Heart left ventricle (tissue), 16 donors: Measurements from ENCODE around the gene PBX1. TPM values are rescaled to one million over a fixed set of nuclear protein-coding genes. Genes with fewer than 3 reads are reported as not detected.

Source experiments
- ATAC-seq, 4 donors: fragments of 200-7000 bp; cut with Tn5 transposase; one replicate each; pipeline ENCODE4 v1.9.1; 2020 to 2022; ENCODE audit warnings: moderate library complexity in 4 of 4, mild to moderate bottlenecking in 3 of 4, moderate number of reproducible peaks in 1 of 4
- DNase-seq, 5 donors: peaks; one replicate each; pipeline ENCODE4 v3.0.0-alpha.2; 2020
- H3K27ac ChIP-seq, 12 donors: fragments of 200-600 bp; sonication (generic) in 4 of 12; one replicate each; pipeline versions ENCODE4 v1.5.0 to v1.8.0; 2016 to 2022; ENCODE audit warnings: mild to moderate bottlenecking in 2 of 12
- H3K27me3 ChIP-seq, 9 donors: fragments of 200-600 bp; sonication (generic) in 2 of 9; one replicate each; pipeline versions ENCODE4 v1.5.1 to v1.8.0; 2016 to 2022; ENCODE audit warnings: mild to moderate bottlenecking in 3 of 9
- H3K36me3 ChIP-seq, 9 donors: fragments of 200-600 bp; sonication (generic) in 2 of 9; one replicate each; pipeline versions ENCODE4 v1.5.0 to v1.8.0; 2018 to 2022; ENCODE audit warnings: mild to moderate bottlenecking in 2 of 9
- H3K4me1 ChIP-seq, 12 donors: fragments of 200-600 bp; sonication (generic) in 4 of 12; one replicate each; pipeline versions ENCODE4 v1.5.0 to v1.8.0; 2016 to 2022; ENCODE audit warnings: mild to moderate bottlenecking in 3 of 12
- H3K4me3 ChIP-seq, 12 donors: fragments of 200-600 bp; sonication (generic) in 4 of 12; one replicate each; pipeline versions ENCODE4 v1.5.0 to v1.8.0; 2017 to 2022; ENCODE audit warnings: mild to moderate bottlenecking in 9 of 12, moderate library complexity in 4 of 12
- H3K9me3 ChIP-seq, 12 donors: fragments of 200-600 bp; sonication (generic) in 4 of 12; one replicate each; pipeline versions ENCODE4 v1.5.0 to v1.8.0; 2016 to 2022; ENCODE audit warnings: mild to moderate bottlenecking in 1 of 12
- CTCF ChIP-seq, 12 donors: fragments of 200-600 bp; sonication (generic) in 4 of 12; IDR thresholded peaks; one replicate each; pipeline versions ENCODE4 v1.5.0 to v1.8.0; 2018 to 2022; ENCODE audit warnings: antibody characterized with exemption in 12 of 12, mild to moderate bottlenecking in 5 of 12
- POLR2A ChIP-seq, 2 donors: fragments of 450-650 bp; IDR thresholded peaks; one replicate each; pipeline ENCODE4 v1.6.1; 2017; ENCODE audit warnings: antibody characterized with exemption in 2 of 2, mild to moderate bottlenecking in 2 of 2, moderate library complexity in 2 of 2
- WGBS, 4 donors: extraction: QIAGEN DNeasy Blood & Tissue Kit in 2 of 4; methylation state at CpG; one replicate each; pipeline versions ENCODE4 v1.1.5 to v1.1.7; 2013 to 2018; 5-methylcytosine and 5-hydroxymethylcytosine counted together
- intact Hi-C, 10 donors: fragments of 100-400 bp; cut with DNase I; formaldehyde crosslinking; loops; one replicate each; pipeline versions ENCODE4 v1.11.1 to v1.14.2; 2022
- polyA plus RNA-seq, 2 donors: library from polyadenylated mRNA; stranded (reverse); fragments of 200-250 nt; gene quantifications; one replicate each; pipeline ENCODE4 v1.2.3, GENCODE V29; 2013
- total RNA-seq, 9 donors: library from RNA; depleted of rRNA in 2 of 9; stranded (reverse); fragments of >200 nt in 2 of 9; fragmentation: NEBNext Ultra II Directional in 3 of 9; extraction: Animal tissue kit (Norgen Biotek cat#: 25700) in 3 of 9; gene quantifications; one replicate each; pipeline versions ENCODE4 v1.1.0 to v1.2.4, GENCODE V29; 2016 to 2023
- donor health status: ischemic (EF 13 %, LVEDD 7.1; RV severe dilation, severe dysfunction).
- donor health status: healthy with polysubstance abuse.
- donor health status: DM: no; HTN: yes; CAD: no.
- donor health status: DM: no; HTN: no; CAD: no.
- donor health status: ischemic (EF 25% LVEDD 6.9; RV normal size, moderate dysfunction).
- donor health status: ischemic (EF 25% LVEDD 5.7; RV mildly dilated, moderate dysfunction).
- donor health status: healthy.
- donor health status: DM: yes; HTN: yes; CAD: no.
- donor health status: ischemic (EF 35%, LVEDD 5.7; RV mildly dilated, moderate dysfunction).
- donor health status: nonischemic (EF 11% LVEDD 7.7; RV severe dilation, severe dysfunction).
- donor health status: DM: yes; HTN: yes; CAD: no.
- donor health status: PGD.
- donor health status: ischemic (EF 29% LVEDD 5.4; RV normal size, mild dysfunction).
- donor health status: nonischemic (EF 23%, LVEDD 6.1; RV moderate dilation, normal function).

The PBX1 gene
- total and polyA plus RNA-seq, 11 donors: 15.2 to 78.2 (median 59.1) TPM

GRCh38 chr1:164682570-164682969, 123.6 kb downstream of the PBX1 start:
- Histone ChIP-seq H3K27me3 (no peaks in the 10 kb centered on the region), H3K9me3 (no peaks in the 10 kb centered on the region), H3K36me3 (peaks cover 0 to 35% (median 0%) of the 10 kb centered on the region in 9 donors), H3K4me3 (no peak overlapping the region), H3K4me1 (peaks cover 0 to 20% (median 9%) of the 10 kb centered on the region in 12 donors), H3K27ac (no peak overlapping the region)
- ATAC-seq: no peak
- TF ChIP-seq POLR2A (IDR thresholded peaks at IDR 0.05): no peak
- TF ChIP-seq CTCF (IDR thresholded peaks at IDR 0.05): no peak
- intact Hi-C loops: no loop called here
- no peak for DNase-seq
- WGBS, 4 donors: 93 to 97% (median 95%) methylated on average over 6 of the region's 6 CpGs

GRCh38 chr1:164683235-164683634, 124.3 kb downstream of the PBX1 start:
- no peak for TF ChIP-seq POLR2A (IDR thresholded peaks at IDR 0.05)
- no peak for TF ChIP-seq CTCF (IDR thresholded peaks at IDR 0.05)
- intact Hi-C loops: no loop called here
- ATAC-seq: no peak
- no peaks in the 10 kb centered on the region for H3K9me3 ChIP-seq
- peaks cover 0 to 35% (median 0%) of the 10 kb centered on the region in 9 donors for H3K36me3 ChIP-seq
- no peaks in the 10 kb centered on the region for H3K27me3 ChIP-seq
- no peak overlapping the region for H3K4me3 ChIP-seq
- WGBS, 4 donors: 72 to 85% (median 75%) methylated on average over 3 of the region's 3 CpGs
- DNase-seq: no peak
- peaks cover 0 to 20% (median 9%) of the 10 kb centered on the region in 12 donors for H3K4me1 ChIP-seq
- no peak overlapping the region for H3K27ac ChIP-seq

- Histone ChIP-seq H3K27me3 (no peaks in the 10 kb centered on the region), H3K4me3 (no peak overlapping the region), H3K27ac (no peak overlapping the region), H3K4me1 (peaks cover 0 to 20% (median 9%) of the 10 kb centered on the region in 12 donors), H3K36me3 (peaks cover 0 to 22% (median 0%) of the 10 kb centered on the region in 9 donors), H3K9me3 (no peaks in the 10 kb centered on the region)
- intact Hi-C loops: no loop called here
- 48 to 56% (median 54%) methylated on average over 3 of the region's 3 CpGs for WGBS, 4 donors
- ATAC-seq (no peak), DNase-seq (no peak)
- no peak for TF ChIP-seq CTCF (IDR thresholded peaks at IDR 0.05)
- no peak for TF ChIP-seq POLR2A (IDR thresholded peaks at IDR 0.05)
These were observed 126.5 kb downstream of the PBX1 start for GRCh38 chr1:164685266-164686035.

- peaks cover 0 to 4% (median 0%) of the 10 kb centered on the region in 9 donors for H3K36me3 ChIP-seq
- intact Hi-C loops: no loop called here
- no peak overlapping the region for H3K27ac ChIP-seq
- TF ChIP-seq POLR2A (IDR thresholded peaks at IDR 0.05): no peak
- no peak for TF ChIP-seq CTCF (IDR thresholded peaks at IDR 0.05)
- DNase-seq: no peak
- no peaks in the 10 kb centered on the region for H3K9me3 ChIP-seq
- peaks cover 0 to 20% (median 9%) of the 10 kb centered on the region in 12 donors for H3K4me1 ChIP-seq
- WGBS, 4 donors: 84 to 95% (median 91%) methylated on average over 4 of the region's 4 CpGs
- H3K4me3 ChIP-seq: no peak overlapping the region
- H3K27me3 ChIP-seq: no peaks in the 10 kb centered on the region
- no peak for ATAC-seq
These were observed 128.8 kb downstream of the PBX1 start for GRCh38 chr1:164687777-164688176.
